PC-3 (cell line): ENCODE data around the gene AUTS2. TPM values are rescaled to one million over a fixed set of nuclear protein-coding genes. Genes with fewer than 3 reads are reported as not detected.

Experiments used
- ATAC-seq: fragments of 200-7000 bp; cut with Tn5 transposase; 2 replicates; pipeline ENCODE4 v1.9.1; 2020; ENCODE audit warnings: mild to moderate bottlenecking, moderate library complexity
- BruUV-seq: library from RNA; stranded (reverse); fragments of 400-500 nt; replicated peaks from 2 replicates; lab custom pipeline; 2021; lab: Mats Ljungman, UMichigan
- CTCF ChIA-PET: fragments of 300-600 bp; sonication (Branson Sonifier 250); formaldehyde crosslinking; loops from one replicate; lab custom pipeline; 2022; ENCODE audit warnings: antibody characterized with exemption; lab: Charles Lee
- POLR2A ChIA-PET: fragments of 300-600 bp; sonication (Branson Sonifier 250); formaldehyde crosslinking; loops from one replicate; lab custom pipeline; 2022; ENCODE audit warnings: antibody characterized with exemption; ENCODE audit not compliant: unreplicated experiment; lab: Charles Lee
- DNase-seq: peaks from one replicate; pipeline ENCODE4 v3.0.0-alpha.2; 2015
- H2AFZ ChIP-seq: fragments of 300-600 bp; sonication (generic); 2 replicates; pipeline ENCODE4 v1.6.0; 2016; ENCODE audit warnings: antibody characterized with exemption, low read length
- H3F3A ChIP-seq: fragments of 300-600 bp; sonication (generic); one replicate; pipeline ENCODE4 v1.6.0; 2017; ENCODE audit warnings: antibody characterized with exemption, low read length, control low read depth, mild to moderate bottlenecking; ENCODE audit not compliant: unreplicated experiment
- H3K27ac ChIP-seq: fragments of 300-600 bp; sonication (generic); 2 replicates; pipeline ENCODE4 v1.5.1; 2016; ENCODE audit warnings: mild to moderate bottlenecking, low read length
- H3K27me3 ChIP-seq: fragments of 300-600 bp; sonication (generic); 2 replicates; pipeline ENCODE4 v1.6.1; 2016; ENCODE audit warnings: low read length, mixed read lengths
- H3K36me3 ChIP-seq: fragments of 300-600 bp; sonication (generic); 2 replicates; pipeline ENCODE4 v1.6.1; 2016; ENCODE audit warnings: low read depth, mixed run types, low read length, mixed read lengths
- H3K4me1 ChIP-seq: fragments of 300-600 bp; sonication (generic); 2 replicates; pipeline ENCODE4 v1.5.1; 2016; ENCODE audit warnings: low read length; ENCODE audit not compliant: insufficient read depth
- H3K4me2 ChIP-seq: fragments of 300-600 bp; sonication (generic); 2 replicates; pipeline ENCODE4 v1.6.0; 2016; ENCODE audit warnings: low read length
- H3K4me3 ChIP-seq: fragments of 300-600 bp; sonication (generic); 2 replicates; pipeline ENCODE4 v1.5.1; 2016; ENCODE audit warnings: mild to moderate bottlenecking, low read length, mixed read lengths
- H3K79me2 ChIP-seq: fragments of 300-600 bp; sonication (generic); 2 replicates; pipeline ENCODE4 v1.6.1; 2017; ENCODE audit warnings: low read length, mixed read lengths
- H3K9ac ChIP-seq: fragments of 300-600 bp; sonication (generic); 2 replicates; pipeline ENCODE4 v1.6.0; 2016; ENCODE audit warnings: mild to moderate bottlenecking, low read length
- H3K9me2 ChIP-seq: fragments of 300-600 bp; sonication (generic); replicated peaks from 2 replicates; pipeline ENCODE4 v1.6.1; 2016; ENCODE audit warnings: mixed run types, low read length, mixed read lengths
- H3K9me3 ChIP-seq: fragments of 300-600 bp; sonication (generic); 2 replicates; pipeline ENCODE4 v1.6.1; 2016; ENCODE audit warnings: low read length, mixed read lengths
- H4K20me1 ChIP-seq: fragments of 300-600 bp; sonication (generic); 2 replicates; pipeline ENCODE4 v1.6.1; 2016; ENCODE audit warnings: low read length, mixed read lengths
- CTCF ChIP-seq: fragments of 300-600 bp; sonication (generic); conservative IDR thresholded peaks from 2 replicates; pipeline ENCODE4 v1.5.1; 2017; ENCODE audit warnings: antibody characterized with exemption, low read depth, mild to moderate bottlenecking, low read length
- EZH2 ChIP-seq: fragments of 300-600 bp; sonication (generic); IDR thresholded peaks from one replicate; pipeline ENCODE4 v1.6.1; 2017; ENCODE audit warnings: antibody characterized with exemption, mild to moderate bottlenecking, low read length; ENCODE audit not compliant: unreplicated experiment
- EZH2phosphoT487 ChIP-seq: fragments of 300-600 bp; sonication (generic); IDR thresholded peaks from 2 replicates; pipeline ENCODE4 v1.6.1; 2018; ENCODE audit warnings: mild to moderate bottlenecking, antibody characterized with exemption, low read length, borderline replicate concordance
- intact Hi-C: fragments of 100-400 bp; cut with micrococcal nuclease; formaldehyde crosslinking; loops from 2 replicates; pipeline ENCODE4 v1.9.0; 2023
- total RNA-seq: library from RNA; depleted of rRNA; stranded (reverse); fragments of >200 nt; gene quantifications from 2 replicates; pipeline ENCODE4 v1.2.3, GENCODE V29; 2014

The AUTS2 gene
- total RNA-seq, 1 experiment from 2014 or later = not detected

- no peak overlapping the region for H2AFZ ChIP-seq
- no peaks in the 10 kb centered on the region for H3K36me3 ChIP-seq
- no peaks in the 10 kb centered on the region for H3K27me3 ChIP-seq
- no peaks in the 10 kb centered on the region for H4K20me1 ChIP-seq
- H3K9me2 ChIP-seq = no peaks in the 10 kb centered on the region
- H3K79me2 ChIP-seq = no peaks in the 10 kb centered on the region
- intact Hi-C loops = no loop called here
- no TSS peak for BruUV-seq
- H3K4me2 ChIP-seq = no peak overlapping the region
- no peak overlapping the region for H3K9ac ChIP-seq
- H3K4me1 ChIP-seq = no peaks in the 10 kb centered on the region
- ATAC-seq (no peak), DNase-seq (no peak)
- ChIA-PET POLR2A (no interaction called here), CTCF (no interaction called here)
- no peaks in the 10 kb centered on the region for H3K9me3 ChIP-seq
- no peak overlapping the region for H3K27ac ChIP-seq
- H3K4me3 ChIP-seq = no peak overlapping the region
- no peak for TF ChIP-seq EZH2
- TF ChIP-seq EZH2phosphoT487 = no peak
- no peaks in the 10 kb centered on the region for H3F3A ChIP-seq
Observed at GRCh38 chr7:70598976-70599375, 1000.7 kb downstream of the AUTS2 start.

- Histone ChIP-seq H3K27me3 (no peaks in the 10 kb centered on the region), H2AFZ (no peak overlapping the region), H3K9me2 (no peaks in the 10 kb centered on the region), H3K9me3 (no peaks in the 10 kb centered on the region), H3K79me2 (no peaks in the 10 kb centered on the region), H3K4me2 (no peak overlapping the region), H3K27ac (no peak overlapping the region), H3K4me3 (no peak overlapping the region), H3K4me1 (no peaks in the 10 kb centered on the region), H3K36me3 (no peaks in the 10 kb centered on the region), H3K9ac (no peak overlapping the region), H4K20me1 (no peaks in the 10 kb centered on the region), H3F3A (no peaks in the 10 kb centered on the region)
- intact Hi-C loops = no loop called here
- ATAC-seq (no peak), DNase-seq (no peak)
- CTCF ChIA-PET = no interaction called here
- TF ChIP-seq CTCF (no peak), EZH2 (no peak), EZH2phosphoT487 (no peak)
- POLR2A ChIA-PET = no interaction called here
- BruUV-seq = no TSS peak
Observed at GRCh38 chr7:70599446-70600190, 1001.3 kb downstream of the AUTS2 start.

GRCh38 chr7:70600993-70601392, 1002.7 kb downstream of the AUTS2 start:
- POLR2A ChIA-PET = no interaction called here
- Histone ChIP-seq H3K27me3 (no peaks in the 10 kb centered on the region), H3K4me2 (no peak overlapping the region), H3K36me3 (no peaks in the 10 kb centered on the region), H3K9me3 (no peaks in the 10 kb centered on the region), H4K20me1 (no peaks in the 10 kb centered on the region), H3K9ac (no peak overlapping the region), H3F3A (no peaks in the 10 kb centered on the region), H3K9me2 (no peaks in the 10 kb centered on the region), H3K4me1 (no peaks in the 10 kb centered on the region), H3K27ac (no peak overlapping the region), H3K4me3 (no peak overlapping the region), H2AFZ (no peak overlapping the region), H3K79me2 (no peaks in the 10 kb centered on the region)
- BruUV-seq = no TSS peak
- ATAC-seq (no peak), DNase-seq (no peak)
- TF ChIP-seq CTCF (no peak), EZH2phosphoT487 (no peak), EZH2 (no peak)
- CTCF ChIA-PET = no interaction called here
- intact Hi-C loops = no loop called here
